SK-N-SH treated with all-trans-retinoic acid at 6 μM for 48 hours (cell line): ENCODE results near the gene S100A2.

Experiments used
- ATAC-seq: fragments of 200-7000 bp; cut with Tn5 transposase; 3 replicates; pipeline ENCODE4 v1.9.1; 2020; ENCODE audit warnings: mild to moderate bottlenecking, moderate library complexity
- ARNTL ChIP-seq: fragments of 450-650 bp; formaldehyde crosslinking; IDR thresholded peaks from 2 replicates; pipeline ENCODE4 v1.5.0; 2020; ENCODE audit warnings: low read depth, mild to moderate bottlenecking, moderate library complexity, borderline replicate concordance
- BACH2 ChIP-seq: fragments of 250-450 bp; sonication (Bioruptor Pico); IDR thresholded peaks from 2 replicates; pipeline ENCODE4 v1.9.0; 2021; ENCODE audit warnings: mild to moderate bottlenecking, borderline replicate concordance
- CREB5 ChIP-seq: fragments of 250-450 bp; sonication (Bioruptor Pico); IDR thresholded peaks from 2 replicates; pipeline ENCODE4 v1.5.1; 2020; ENCODE audit warnings: low read depth, mild to moderate bottlenecking, moderate library complexity
- CSRNP3 ChIP-seq: fragments of 250-450 bp; sonication (Bioruptor Pico); IDR thresholded peaks from 2 replicates; pipeline ENCODE4 v1.5.1; 2021; ENCODE audit warnings: mild to moderate bottlenecking, moderate library complexity
- ESRRG ChIP-seq: fragments of 250-450 bp; sonication (Bioruptor Pico); IDR thresholded peaks from 2 replicates; pipeline ENCODE4 v1.6.1; 2021; ENCODE audit warnings: mild to moderate bottlenecking
- ISL1 ChIP-seq: fragments of 250-450 bp; sonication (Bioruptor Pico); IDR thresholded peaks from 2 replicates; pipeline ENCODE4 v2.1.2; 2022; ENCODE audit warnings: mild to moderate bottlenecking, moderate library complexity
- OSR1 ChIP-seq: fragments of 250-450 bp; sonication (Bioruptor Pico); IDR thresholded peaks from 2 replicates; pipeline ENCODE4 v1.8.0; 2022; ENCODE audit warnings: moderate library complexity, mild to moderate bottlenecking, inconsistent platforms
- PATZ1 ChIP-seq: fragments of 250-450 bp; sonication (Bioruptor Pico); IDR thresholded peaks from 2 replicates; pipeline ENCODE4 v1.8.0; 2020; ENCODE audit warnings: mild to moderate bottlenecking, moderate library complexity, borderline replicate concordance
- POU6F1 ChIP-seq: fragments of 250-450 bp; sonication (Bioruptor Pico); IDR thresholded peaks from 2 replicates; pipeline ENCODE4 v1.8.0; 2021; ENCODE audit warnings: low read depth, mild to moderate bottlenecking, moderate library complexity, borderline replicate concordance
- PPARA ChIP-seq: fragments of 250-450 bp; sonication (Bioruptor Pico); IDR thresholded peaks from 2 replicates; pipeline ENCODE4 v1.5.0; 2020; ENCODE audit warnings: mild to moderate bottlenecking, borderline replicate concordance
- RARB ChIP-seq: fragments of 250-450 bp; sonication (Bioruptor Pico); IDR thresholded peaks from 2 replicates; pipeline ENCODE4 v1.8.0; 2021; ENCODE audit warnings: mild to moderate bottlenecking, moderate library complexity
- SNAI2 ChIP-seq: fragments of 250-450 bp; sonication (Bioruptor Pico); IDR thresholded peaks from 2 replicates; pipeline ENCODE4 v1.5.0; 2020; ENCODE audit warnings: mild to moderate bottlenecking, moderate library complexity
- TCF4 ChIP-seq: fragments of 250-450 bp; sonication (Bioruptor Pico); IDR thresholded peaks from 2 replicates; pipeline ENCODE4 v1.8.0; 2021; ENCODE audit warnings: mild to moderate bottlenecking, moderate library complexity, borderline replicate concordance
- TOX ChIP-seq: fragments of 250-450 bp; sonication (Bioruptor Pico); IDR thresholded peaks from 2 replicates; pipeline ENCODE4 v1.8.0; 2021; ENCODE audit warnings: mild to moderate bottlenecking, moderate library complexity, borderline replicate concordance
- TSHZ2 ChIP-seq: fragments of 250-450 bp; sonication (Bioruptor Pico); IDR thresholded peaks from 2 replicates; pipeline ENCODE4 v1.5.0; 2020; ENCODE audit warnings: mild to moderate bottlenecking, moderate library complexity
- ZC3H10 ChIP-seq: fragments of 250-450 bp; sonication (Bioruptor Pico); IDR thresholded peaks from 2 replicates; pipeline ENCODE4 v1.5.1; 2021; ENCODE audit warnings: mild to moderate bottlenecking, moderate library complexity
- ZFP3 ChIP-seq: fragments of 250-450 bp; sonication (Bioruptor Pico); IDR thresholded peaks from 2 replicates; pipeline ENCODE4 v1.5.0; 2020; ENCODE audit warnings: mild to moderate bottlenecking, moderate library complexity
- ZFP30 ChIP-seq: fragments of 450-650 bp; formaldehyde crosslinking; IDR thresholded peaks from 2 replicates; pipeline ENCODE4 v1.5.0; 2022; ENCODE audit warnings: mild to moderate bottlenecking, moderate library complexity
- ZNF565 ChIP-seq: fragments of 450-650 bp; formaldehyde crosslinking; conservative IDR thresholded peaks from 2 replicates; pipeline ENCODE4 v1.5.0; 2020; ENCODE audit warnings: low read depth, mild to moderate bottlenecking, moderate library complexity
- ZNF70 ChIP-seq: fragments of 450-650 bp; formaldehyde crosslinking; IDR thresholded peaks from 2 replicates; pipeline ENCODE4 v1.5.0; 2020; ENCODE audit warnings: mild to moderate bottlenecking, moderate library complexity
- ZNF8 ChIP-seq: fragments of 450-650 bp; formaldehyde crosslinking; IDR thresholded peaks from 2 replicates; pipeline ENCODE4 v1.5.0; 2020; ENCODE audit warnings: mild to moderate bottlenecking, moderate library complexity

Gene S100A2

GRCh38 chr1:153532181-153532580, 33.5 kb downstream of the S100A2 start:
- no peak for ATAC-seq
- TF ChIP-seq ZFP30 = no peak
- TF ChIP-seq ZNF8 (CRISPR knock-in tag) = no peak
- TF ChIP-seq BACH2 = no peak
- TF ChIP-seq CSRNP3 = no peak
- no peak for TF ChIP-seq OSR1 (CRISPR knock-in tag)
- TF ChIP-seq SNAI2 (CRISPR knock-in tag) = no peak
- no peak for TF ChIP-seq ZFP3 (CRISPR knock-in tag)
- no peak for TF ChIP-seq ESRRG (CRISPR knock-in tag)

- no peak for ATAC-seq
- TF ChIP-seq ARNTL (CRISPR knock-in tag) = no peak
- no peak for TF ChIP-seq ESRRG (CRISPR knock-in tag)
- no peak for TF ChIP-seq ZNF565 (CRISPR knock-in tag)
Measured at GRCh38 chr1:153531638-153532037, 34.0 kb downstream of the S100A2 start.

- TF ChIP-seq POU6F1 (CRISPR knock-in tag) (no peak), TSHZ2 (no peak), BACH2 (no peak), ZC3H10 (no peak), ZFP30 (no peak), RARB (CRISPR knock-in tag) (no peak), CREB5 (CRISPR knock-in tag) (no peak), PPARA (CRISPR knock-in tag) (no peak), PATZ1 (no peak), ZNF70 (CRISPR knock-in tag) (no peak), ISL1 (CRISPR knock-in tag) (no peak), TCF4 (CRISPR knock-in tag) (no peak), ESRRG (CRISPR knock-in tag) (no peak), TOX (CRISPR knock-in tag) (no peak), ARNTL (CRISPR knock-in tag) (no peak), CSRNP3 (no peak), ZNF565 (CRISPR knock-in tag) (no peak), ZNF8 (CRISPR knock-in tag) (no peak)
- ATAC-seq = no peak
Measured at GRCh38 chr1:153527683-153528040, 38.0 kb downstream of the S100A2 start.
